Kidney tubule cell (primary cell): ENCODE data around the gene MYO1D.
"Not testable (repeated sequence)": the region's sequence is repeated elsewhere in the genome, so short reads cannot be mapped to it uniquely, and the experiment has no call there.

Experiments
- DNase-seq: peaks from one replicate; pipeline ENCODE4 v3.0.0-alpha.2; 2018; ENCODE audit warnings: low spot score

Gene MYO1D

GRCh38 chr17:32673964-32674363, 203.0 kb downstream of the MYO1D start:
- peak; percentile 45 for DNase-seq

GRCh38 chr17:32672711-32673110, 204.2 kb downstream of the MYO1D start:
- DNase-seq: no peak

- no peak for DNase-seq
These were observed 205.0 kb downstream of the MYO1D start for GRCh38 chr17:32671896-32672295.

DNA sequence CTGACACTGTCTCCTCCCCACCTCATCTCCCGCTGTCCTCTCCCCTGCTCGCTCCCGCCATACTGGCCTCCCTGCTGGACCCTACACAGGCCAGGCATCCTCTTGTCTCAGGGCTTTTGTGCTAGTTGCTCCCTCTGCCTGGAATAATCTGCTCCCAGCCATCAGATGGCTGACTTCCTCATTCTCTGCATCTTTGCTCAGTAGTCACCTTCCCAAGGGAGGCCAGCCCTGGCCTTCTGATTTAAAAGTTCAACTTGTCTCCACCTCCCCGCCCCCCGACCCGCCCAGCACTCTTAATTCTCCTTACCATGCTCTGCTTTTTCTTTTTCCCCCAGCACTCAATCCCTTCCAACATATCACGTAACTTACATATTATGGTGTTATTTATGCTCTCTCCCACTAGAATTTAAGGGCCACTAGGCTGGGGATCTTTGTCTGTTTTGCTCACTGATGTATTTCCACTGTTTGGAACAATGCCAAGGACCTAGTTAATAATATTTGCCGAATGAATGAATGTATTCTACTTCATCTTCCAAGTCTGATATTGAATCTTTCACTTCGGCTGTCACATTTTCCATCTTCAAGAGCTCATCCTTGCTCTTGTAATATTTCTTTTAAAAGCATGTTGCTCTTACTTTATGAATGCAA, 211.9 kb downstream of the MYO1D start:
- peak; percentile 18 for DNase-seq

GRCh38 chr17:32660496-32660985, 216.4 kb downstream of the MYO1D start:
- DNase-seq: no peak

DNA sequence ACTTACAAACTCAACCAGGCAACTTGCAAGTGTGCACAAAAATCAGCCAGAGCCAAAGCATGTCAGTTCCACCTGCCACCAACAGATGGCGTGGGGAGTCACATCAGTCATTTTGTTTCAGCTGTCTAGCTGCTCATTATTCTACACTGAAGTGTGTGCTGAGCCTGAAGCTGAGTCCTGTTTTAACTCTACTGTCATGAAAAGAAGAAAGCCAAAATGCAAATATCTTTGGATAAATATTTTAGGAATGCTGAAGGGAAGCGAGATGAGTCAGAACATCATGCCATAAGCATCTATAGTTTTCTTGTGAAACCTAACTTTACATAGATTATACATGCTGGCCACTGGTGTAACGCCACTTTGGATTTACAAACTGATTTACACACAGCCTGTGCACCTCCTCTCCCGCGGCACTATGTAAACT, 217.5 kb downstream of the MYO1D start:
- peak; percentile 68 for DNase-seq

- no peak for DNase-seq
These were observed 218.2 kb downstream of the MYO1D start for GRCh38 chr17:32658470-32659418.

GRCh38 chr17:32656886-32657285, 220.0 kb downstream of the MYO1D start:
- no peak for DNase-seq

GRCh38 chr17:32654324-32654723, 222.6 kb downstream of the MYO1D start:
- DNase-seq: no peak

GRCh38 chr17:32651084-32651483, 225.8 kb downstream of the MYO1D start:
- DNase-seq: no peak

- no peak for DNase-seq
These were observed 228.5 kb downstream of the MYO1D start for GRCh38 chr17:32648450-32648849.

DNA sequence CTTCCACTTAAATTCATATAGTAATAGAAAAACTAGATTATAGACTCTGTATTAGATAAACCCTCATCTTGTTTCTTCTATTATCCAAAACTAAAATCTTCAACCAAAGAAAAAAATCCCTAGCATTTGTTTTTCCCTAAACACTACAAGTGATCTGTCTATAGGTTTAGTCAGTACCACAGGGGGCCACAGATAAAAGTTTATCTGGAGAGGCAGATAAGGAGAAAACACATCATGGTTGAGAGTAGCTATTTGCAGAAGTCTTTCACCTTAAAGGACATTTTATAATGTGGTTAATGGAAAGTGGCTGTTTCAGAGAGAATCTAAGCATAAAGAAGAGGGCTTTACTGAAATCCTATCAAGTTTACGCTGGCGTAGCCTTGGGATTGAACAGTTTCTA, 230.0 kb downstream of the MYO1D start:
- DNase-seq: no peak

GRCh38 chr17:32641514-32641913, 235.4 kb downstream of the MYO1D start:
- not testable (repeated sequence) for DNase-seq

DNA sequence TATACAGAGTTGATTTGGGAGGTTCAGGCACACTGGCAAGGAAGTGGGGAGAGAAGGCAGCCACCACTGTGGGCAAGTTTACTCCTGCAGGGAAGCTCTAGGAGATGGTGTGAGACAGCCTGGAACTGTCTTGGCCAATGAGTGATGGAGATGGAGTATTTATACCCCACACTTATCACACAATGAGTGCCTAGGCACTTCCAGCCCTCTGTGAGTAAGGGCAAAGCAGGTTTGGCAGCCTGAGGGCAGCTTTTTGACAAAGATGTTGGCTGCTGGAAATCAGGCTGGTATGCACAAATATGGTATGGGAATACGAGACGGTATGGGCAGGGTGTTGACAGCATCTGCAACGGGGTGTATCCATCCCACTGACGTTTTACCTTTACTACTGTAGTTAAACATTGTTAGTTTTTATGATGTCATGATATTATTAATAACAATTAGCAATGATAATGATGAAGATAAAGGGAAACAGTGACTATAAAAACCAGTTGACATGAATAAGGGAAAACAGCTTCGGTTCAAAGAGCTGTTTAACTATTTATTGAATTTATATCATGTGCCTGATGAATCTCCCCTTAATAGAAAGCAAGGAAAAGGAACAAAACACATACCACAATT, 240.2 kb downstream of the MYO1D start:
- no peak for DNase-seq

GRCh38 chr17:32634167-32634566, 242.8 kb downstream of the MYO1D start:
- no peak for DNase-seq

GRCh38 chr17:32631341-32632096, 245.4 kb downstream of the MYO1D start:
- no peak for DNase-seq

DNA sequence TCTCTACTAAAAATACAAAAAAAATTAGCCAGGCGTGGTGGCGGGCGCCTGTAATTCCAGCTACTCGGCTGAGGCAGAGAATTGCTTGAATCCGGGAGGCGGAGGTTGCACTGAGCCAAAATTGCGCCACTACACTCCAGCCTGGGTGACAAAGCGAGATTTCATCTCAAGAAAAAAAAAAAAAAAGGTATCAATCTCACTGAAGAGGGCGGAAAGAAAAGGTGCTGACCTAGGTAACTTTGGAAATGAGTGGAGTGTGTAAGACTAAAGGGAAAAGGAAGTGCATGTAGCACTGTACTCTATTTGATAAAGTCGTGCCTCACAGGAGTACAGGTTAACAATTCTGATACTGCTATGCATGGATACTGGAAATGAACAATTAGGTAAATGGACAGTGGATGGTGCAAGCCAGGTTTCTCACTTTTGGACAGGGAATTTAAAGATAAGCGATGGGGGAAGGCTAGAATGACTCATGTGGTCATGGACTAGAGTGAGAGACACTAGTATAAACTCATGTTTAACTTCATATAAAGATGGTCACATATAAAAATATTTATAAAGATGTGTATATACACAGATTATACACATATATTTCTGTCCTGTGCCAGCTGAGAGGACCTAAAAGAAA, 247.2 kb downstream of the MYO1D start:
- DNase-seq: no peak

DNA sequence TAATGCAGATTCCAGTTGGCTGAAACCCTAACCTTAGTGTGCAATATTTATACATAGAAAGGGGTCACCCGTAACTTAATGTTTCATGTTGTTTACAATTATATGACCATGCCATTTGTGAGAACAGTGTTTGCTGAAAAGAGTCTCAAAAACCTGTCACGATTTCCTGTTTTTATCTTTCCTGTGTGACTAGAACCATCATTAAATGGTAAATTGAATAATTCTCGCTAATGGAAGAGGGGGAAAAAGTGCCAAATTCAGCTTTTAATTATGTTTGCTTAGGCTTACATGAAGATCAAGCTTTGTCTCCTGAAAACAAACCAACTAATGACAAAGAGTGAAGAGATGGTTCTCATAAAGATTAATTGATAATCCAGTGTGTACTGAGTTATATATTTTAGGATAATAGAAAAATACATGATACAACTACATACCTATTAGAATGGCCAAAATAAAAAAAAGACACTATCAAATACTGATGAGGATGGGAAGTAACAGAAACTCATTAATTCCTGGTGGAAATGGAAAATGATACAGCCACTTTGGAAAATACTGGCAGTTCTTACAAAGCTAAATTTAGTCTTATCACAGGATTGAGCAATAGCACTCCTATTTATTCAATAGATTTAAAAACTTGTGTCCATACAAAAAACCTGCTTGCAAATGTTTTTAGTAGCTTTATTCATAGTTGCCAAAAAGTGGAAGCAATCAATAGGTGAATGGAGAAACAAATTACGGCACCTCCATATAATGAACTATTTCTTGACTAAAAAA, 248.5 kb downstream of the MYO1D start:
- no peak for DNase-seq

GRCh38 chr17:32627239-32627996, 249.5 kb downstream of the MYO1D start:
- no peak for DNase-seq

DNA sequence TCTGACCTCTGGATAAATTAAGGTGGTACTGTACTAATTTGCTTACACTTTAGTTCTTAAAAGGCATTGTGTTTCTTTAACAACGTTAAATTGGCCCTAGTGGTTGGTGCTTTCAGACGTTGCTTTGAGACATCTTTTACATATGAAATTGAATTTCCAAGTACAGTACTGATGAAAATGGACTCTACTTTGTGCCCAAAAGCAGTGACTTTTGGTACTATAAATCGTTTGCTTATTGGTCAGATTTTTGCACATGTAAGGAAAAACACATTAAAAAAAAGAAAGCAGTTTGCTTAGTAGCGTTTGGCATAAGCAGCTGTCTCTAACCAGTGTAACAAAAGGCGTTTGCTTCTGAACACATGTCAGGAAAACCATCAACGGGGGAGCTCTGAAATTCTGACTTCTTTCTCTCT, 250.5 kb downstream of the MYO1D start:
- DNase-seq: no peak
